Endothelial cell of umbilical vein (primary cell): ENCODE measurements around the gene CLDN19. TPM values are rescaled to one million over a fixed set of nuclear protein-coding genes. Genes with fewer than 3 reads are reported as not detected.

Experiments used
- BruUV-seq: library from RNA; stranded (reverse); fragments of 400-500 nt; replicated peaks from 2 replicates; lab custom pipeline; 2021; lab: Mats Ljungman, UMichigan
- CTCF ChIA-PET: fragments of 300-600, 350-600 bp; sonication (Branson Sonifier 250); formaldehyde crosslinking; loops from one replicate; lab custom pipeline; 2021; ENCODE audit warnings: antibody characterized with exemption, inconsistent platforms; lab: Charles Lee
- POLR2A ChIA-PET: fragments of 300-600, 350-600 bp; sonication (Branson Sonifier 250); formaldehyde crosslinking; loops from one replicate; lab custom pipeline; 2021; ENCODE audit warnings: antibody characterized with exemption, inconsistent platforms; lab: Charles Lee
- DNase-seq: peaks from one replicate; pipeline ENCODE4 v3.0.0-alpha.2; 2011; ENCODE audit warnings: low read depth, low spot score
- FAIRE-seq: peaks from 2 replicates; lab custom pipeline; 2011; peaks lifted over from hg19 to GRCh38; lab: Jason Lieb, UNC
- H2AFZ ChIP-seq: 2 replicates; pipeline ENCODE4 v1.6.0; 2012; ENCODE audit warnings: low read depth, low read length, control low read depth, inconsistent platforms
- H3K27ac ChIP-seq: 2 replicates; pipeline ENCODE4 v1.5.1; 2011; ENCODE audit warnings: low read depth, mild to moderate bottlenecking, control low read depth, low read length, moderate library complexity; ENCODE audit not compliant: insufficient read depth
- H3K27me3 ChIP-seq, 2 experiments: 2 replicates each; pipeline versions ENCODE4 v1.6.0 to v1.6.1; 2011; ENCODE audit warnings: low read length in 2 of 2, mixed read lengths in 1 of 2; ENCODE audit not compliant: control insufficient read depth in 2 of 2, insufficient read depth in 2 of 2
- H3K36me3 ChIP-seq, 2 experiments: 2 replicates in 1 of 2; 3 replicates in 1 of 2; pipeline ENCODE4 v1.5.1; 2011; ENCODE audit warnings: low read length in 2 of 2, mild to moderate bottlenecking in 1 of 2, moderate library complexity in 1 of 2; ENCODE audit not compliant: control insufficient read depth in 2 of 2, insufficient read depth in 2 of 2; ENCODE audit errors: extremely low read depth in 1 of 2
- H3K4me1 ChIP-seq: 3 replicates; pipeline ENCODE4 v1.5.1; 2011; ENCODE audit warnings: mild to moderate bottlenecking, low read length; ENCODE audit not compliant: control insufficient read depth, insufficient read depth; ENCODE audit errors: extremely low read depth
- H3K4me2 ChIP-seq: 2 replicates; pipeline ENCODE4 v1.6.1; 2011; ENCODE audit warnings: low read length, control low read depth, mixed read lengths; ENCODE audit not compliant: insufficient read depth
- H3K4me3 ChIP-seq, 3 experiments: fragments of 200-600 bp in 1 of 3; sonication (generic), shearing (Covaris generic) in 1 of 3; replicated peaks in 1 of 3; 2 replicates each; pipeline ENCODE4 v1.5.1; 2011 to 2016; ENCODE audit warnings: control low read depth in 3 of 3, low read length in 3 of 3, mild to moderate bottlenecking in 2 of 3, inconsistent platforms in 1 of 3, low read depth in 1 of 3, moderate library complexity in 1 of 3; ENCODE audit not compliant: insufficient read depth in 1 of 3
- H3K79me2 ChIP-seq: 2 replicates; pipeline ENCODE4 v1.6.0; 2012; ENCODE audit warnings: low read length, inconsistent platforms; ENCODE audit not compliant: control insufficient read depth, insufficient read depth
- H3K9ac ChIP-seq: replicated peaks from 2 replicates; pipeline ENCODE3; 2011; ENCODE audit warnings: low read length, control low read depth; ENCODE audit not compliant: insufficient read depth; ENCODE audit errors: extremely low read depth
- H3K9me1 ChIP-seq: replicated peaks from 3 replicates; pipeline ENCODE4 v1.6.0; 2011; ENCODE audit warnings: mild to moderate bottlenecking, low read length; ENCODE audit not compliant: control insufficient read depth, insufficient read depth; ENCODE audit errors: extremely low read depth
- H3K9me3 ChIP-seq: replicated peaks from 2 replicates; pipeline ENCODE4 v1.5.1; 2012; ENCODE audit warnings: low read length, inconsistent platforms; ENCODE audit not compliant: control insufficient read depth, insufficient read depth
- H4K20me1 ChIP-seq: replicated peaks from 2 replicates; pipeline ENCODE3; 2011; ENCODE audit warnings: mild to moderate bottlenecking, low read length; ENCODE audit not compliant: control insufficient read depth, insufficient read depth; ENCODE audit errors: extremely low read depth
- EZH2 ChIP-seq: IDR thresholded peaks from 2 replicates; pipeline ENCODE4 v1.6.1; 2012; ENCODE audit warnings: borderline replicate concordance, low read depth, mild to moderate bottlenecking, moderate library complexity, low read length, inconsistent platforms; ENCODE audit not compliant: severe bottlenecking
- FOS ChIP-seq: IDR thresholded peaks from 2 replicates; pipeline ENCODE4 v1.6.1; 2011; ENCODE audit warnings: mild to moderate bottlenecking, low read length, moderate library complexity, borderline replicate concordance; ENCODE audit not compliant: insufficient read depth
- GATA2 ChIP-seq: IDR thresholded peaks from 2 replicates; pipeline ENCODE4 v1.7.0; 2011; ENCODE audit warnings: low read depth, mild to moderate bottlenecking, moderate library complexity, mixed read lengths, low read length; ENCODE audit not compliant: insufficient read length, insufficient read depth
- JUN ChIP-seq: IDR thresholded peaks from 2 replicates; pipeline ENCODE4 v1.6.1; 2011; ENCODE audit warnings: borderline replicate concordance, low read depth; ENCODE audit not compliant: insufficient read length, insufficient read depth
- MYC ChIP-seq: IDR thresholded peaks from one replicate; pipeline ENCODE4 v1.6.1; 2011; ENCODE audit warnings: mild to moderate bottlenecking, low read depth, low read length
- POLR2A ChIP-seq: IDR thresholded peaks from 2 replicates; pipeline ENCODE4 v1.6.1; 2012; ENCODE audit warnings: low read depth, mild to moderate bottlenecking, control low read depth, low read length
- POLR2AphosphoS5 ChIP-seq: IDR thresholded peaks from 2 replicates; pipeline ENCODE4 v1.6.1; 2012; ENCODE audit warnings: low read depth, mild to moderate bottlenecking, control low read depth, low read length, moderate library complexity; ENCODE audit not compliant: insufficient read depth
- dilution Hi-C: fragments of 300-500 bp; cut with MboI; formaldehyde crosslinking; loops from one replicate; pipeline ENCODE4 v1.15.0; 2019; ENCODE audit warnings: low sequenced_read_pairs; ENCODE audit not compliant: extremely low pct_ligation_motif_present
- intact Hi-C: fragments of 100-400 bp; cut with micrococcal nuclease; formaldehyde crosslinking; loops from one replicate; pipeline ENCODE4 v1.10.0; 2022
- polyA plus RNA-seq, 4 experiments: library from polyadenylated mRNA; depleted of rRNA in 3 of 4; stranded (reverse) in 3 of 4; unstranded in 1 of 4; fragments of >200 nt; gene quantifications; 2 replicates each; pipeline versions ENCODE4 v1.2.1 to v1.2.3, GENCODE V29; 2011 to 2012; ENCODE audit warnings: missing spikeins in 1 of 4
- total RNA-seq: library from RNA; stranded (reverse); gene quantifications from 2 replicates; pipeline ENCODE4 v1.2.3, GENCODE V29; 2021
- TF ChIP-seq, protein P1 (sequence below), 2 donors: IDR thresholded peaks; 1 replicate in 1 of 2; 2 replicates in 1 of 2; pipeline ENCODE4 v1.5.1; 2011; ENCODE audit warnings: low read length in 2 of 2, mild to moderate bottlenecking in 2 of 2, moderate library complexity in 2 of 2, control low read depth in 1 of 2, inconsistent platforms in 1 of 2, low read depth in 1 of 2; ENCODE audit not compliant: insufficient read depth in 1 of 2; ENCODE audit errors: extremely low read depth in 1 of 2
- TF ChIP-seq, protein P2 (sequence below): IDR thresholded peaks from 2 replicates; pipeline ENCODE4 v1.6.1; 2011; ENCODE audit not compliant: insufficient read depth, insufficient read length

CLDN19 gene
- total and polyA plus RNA-seq, 2 donors (not counting 3 experiments of a cell fraction or from before 2014, with no cell fraction given), result not detected

DNA sequence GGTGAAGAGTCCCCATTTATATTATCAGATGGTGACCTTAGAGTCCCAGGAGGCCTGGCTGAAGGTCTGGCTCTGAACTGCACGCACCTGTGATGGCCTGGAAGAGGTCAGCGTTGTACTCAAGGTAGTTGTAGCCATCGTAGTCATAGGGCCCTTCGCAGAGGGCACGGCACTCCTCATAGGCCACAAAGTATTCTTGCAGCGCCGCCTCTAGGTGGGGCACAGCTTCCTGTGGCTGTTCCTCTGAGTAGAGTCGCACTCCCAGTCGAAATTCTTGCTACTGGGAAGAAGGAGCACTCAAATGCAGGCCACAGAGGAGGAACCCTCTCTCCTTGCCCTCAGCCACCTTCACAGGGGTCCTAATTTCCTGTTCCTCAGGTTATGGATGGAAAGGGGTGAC lies 19.1 kb upstream of the CLDN19 start:
- Histone ChIP-seq H3K4me2 (no peak overlapping the region), H3K27ac (no peak overlapping the region), H2AFZ (no peak overlapping the region), H3K9me1 (no peaks in the 10 kb centered on the region), H3K27me3 (no peaks in the 10 kb centered on the region), H3K79me2 (peaks cover 17% of the 10 kb centered on the region), H4K20me1 (no peaks in the 10 kb centered on the region), H3K36me3 (peaks cover 18 to 49% of the 10 kb centered on the region in 2 experiments), H3K9me3 (no peaks in the 10 kb centered on the region), H3K9ac (no peak overlapping the region), H3K4me3 (no peak overlapping the region), H3K4me1 (no peaks in the 10 kb centered on the region)
- intact Hi-C loops (no loop called here), dilution Hi-C loops (no loop called here)
- BruUV-seq, result no TSS peak
- FAIRE-seq, result no peak
- no peak for DNase-seq
- ChIA-PET CTCF (interaction anchor here (1.2 to 4.4 kb wide), 3 partner anchors 7 to 315 kb away, joined by 5 to 43 read pairs (median 8); partner anchors contain the start of genes C1orf50 and P3H1), POLR2A (no interaction called here)
- TF ChIP-seq JUN (no peak), POLR2A (no peak), POLR2AphosphoS5 (no peak), GATA2 (no peak), MYC (no peak), EZH2 (no peak), FOS (no peak)
- TF ChIP-seq, protein P1, sequence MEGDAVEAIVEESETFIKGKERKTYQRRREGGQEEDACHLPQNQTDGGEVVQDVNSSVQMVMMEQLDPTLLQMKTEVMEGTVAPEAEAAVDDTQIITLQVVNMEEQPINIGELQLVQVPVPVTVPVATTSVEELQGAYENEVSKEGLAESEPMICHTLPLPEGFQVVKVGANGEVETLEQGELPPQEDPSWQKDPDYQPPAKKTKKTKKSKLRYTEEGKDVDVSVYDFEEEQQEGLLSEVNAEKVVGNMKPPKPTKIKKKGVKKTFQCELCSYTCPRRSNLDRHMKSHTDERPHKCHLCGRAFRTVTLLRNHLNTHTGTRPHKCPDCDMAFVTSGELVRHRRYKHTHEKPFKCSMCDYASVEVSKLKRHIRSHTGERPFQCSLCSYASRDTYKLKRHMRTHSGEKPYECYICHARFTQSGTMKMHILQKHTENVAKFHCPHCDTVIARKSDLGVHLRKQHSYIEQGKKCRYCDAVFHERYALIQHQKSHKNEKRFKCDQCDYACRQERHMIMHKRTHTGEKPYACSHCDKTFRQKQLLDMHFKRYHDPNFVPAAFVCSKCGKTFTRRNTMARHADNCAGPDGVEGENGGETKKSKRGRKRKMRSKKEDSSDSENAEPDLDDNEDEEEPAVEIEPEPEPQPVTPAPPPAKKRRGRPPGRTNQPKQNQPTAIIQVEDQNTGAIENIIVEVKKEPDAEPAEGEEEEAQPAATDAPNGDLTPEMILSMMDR (IDR thresholded peaks at IDR 0.05; ENCODE audit: extremely low read depth in 1 of 2, insufficient read depth in 1 of 2, low read depth in 1 of 2, low read length in 2 of 2), result no peak
- TF ChIP-seq, protein P2, sequence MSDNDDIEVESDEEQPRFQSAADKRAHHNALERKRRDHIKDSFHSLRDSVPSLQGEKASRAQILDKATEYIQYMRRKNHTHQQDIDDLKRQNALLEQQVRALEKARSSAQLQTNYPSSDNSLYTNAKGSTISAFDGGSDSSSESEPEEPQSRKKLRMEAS, result no peak
